Daoy (cell line): ENCODE data around the gene PGGT1B. TPM values are rescaled to one million over a fixed set of nuclear protein-coding genes. Genes with fewer than 3 reads are reported as not detected.

Experiments used
- DNase-seq: peaks from one replicate; pipeline ENCODE4 v3.0.0-alpha.2; 2015; ENCODE audit warnings: low read depth
- total RNA-seq: library from RNA; depleted of rRNA; stranded (reverse); fragments of >200 nt; shearing (Covaris generic); gene quantifications from 2 replicates; pipeline ENCODE4 v1.2.3, GENCODE V29; 2014; rRNA removed

PGGT1B gene
- 12.0 and 20.6 TPM in 2 replicates for total RNA-seq

DNA sequence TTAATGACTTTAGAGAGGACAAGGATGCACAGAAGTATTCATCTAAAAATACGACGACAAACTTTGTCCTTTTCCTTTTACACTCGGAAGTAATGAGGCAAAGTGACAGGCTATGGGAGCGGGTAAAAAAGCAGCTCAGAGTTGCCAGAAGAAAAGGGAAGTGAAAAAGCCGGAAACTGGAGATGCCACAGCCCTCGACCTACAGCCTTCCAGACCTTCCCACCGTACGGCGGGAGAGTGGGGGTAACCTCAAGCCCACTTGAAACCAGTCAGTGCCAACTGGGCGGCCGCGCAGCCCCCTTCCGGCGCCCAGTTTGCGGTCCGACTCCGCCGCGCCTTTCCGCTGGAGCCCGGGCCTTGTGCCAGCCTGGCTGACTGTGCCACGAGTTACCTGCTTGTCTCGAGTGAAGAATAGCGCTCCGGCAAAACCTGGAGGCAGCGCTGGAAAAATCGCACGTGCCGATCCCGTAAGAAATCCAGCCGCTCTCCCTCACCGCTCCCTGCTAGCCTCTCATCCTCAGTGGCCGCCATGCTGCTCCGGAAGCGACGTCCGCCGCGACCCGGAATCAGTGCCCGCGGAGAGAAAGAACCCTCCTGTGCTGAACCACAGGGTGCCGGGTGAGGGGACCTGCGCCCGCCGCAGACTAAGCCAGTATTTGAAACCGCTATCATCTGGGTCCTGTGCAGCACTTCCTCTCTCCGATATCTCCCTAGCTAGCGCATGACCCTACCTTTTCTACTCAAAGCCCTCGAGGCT lies at the start of gene PGGT1B:
Gene PGGT1B (minus strand): TSS at position 557 of the 757 bp plus-strand sequence. CDS start 26 bp downstream, at position 531.
- peak; percentile 80 for DNase-seq

GRCh38 chr5:115309751-115310370 lies 47.2 kb upstream of the PGGT1B start:
- peak; percentile 24 for DNase-seq

DNA sequence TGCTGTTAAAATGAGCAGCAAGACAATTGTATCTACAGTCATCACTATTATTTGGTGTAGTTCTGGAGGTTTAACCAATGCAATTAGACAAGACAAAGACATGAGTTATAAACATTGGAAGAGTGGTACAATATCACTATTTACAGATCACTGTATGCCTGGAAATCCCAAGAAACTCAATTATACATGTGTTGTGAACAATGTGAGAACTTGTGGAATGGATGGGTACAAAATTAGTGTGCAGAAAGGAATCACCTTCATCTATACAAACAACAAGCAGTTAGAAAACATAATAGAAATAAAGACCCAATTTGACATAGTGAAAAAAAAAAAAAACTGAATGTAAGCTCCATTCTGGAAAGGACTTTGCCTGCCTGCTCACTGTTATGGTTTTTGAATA lies 46.1 kb upstream of the PGGT1B start:
- DNase-seq: no peak

GRCh38 chr5:115306011-115306536 lies 43.4 kb upstream of the PGGT1B start:
- no peak for DNase-seq

GRCh38 chr5:115304496-115304895 lies 41.8 kb upstream of the PGGT1B start:
- no peak for DNase-seq

- DNase-seq: no peak
These were observed 36.1 kb upstream of the PGGT1B start for GRCh38 chr5:115298811-115299210.

DNA sequence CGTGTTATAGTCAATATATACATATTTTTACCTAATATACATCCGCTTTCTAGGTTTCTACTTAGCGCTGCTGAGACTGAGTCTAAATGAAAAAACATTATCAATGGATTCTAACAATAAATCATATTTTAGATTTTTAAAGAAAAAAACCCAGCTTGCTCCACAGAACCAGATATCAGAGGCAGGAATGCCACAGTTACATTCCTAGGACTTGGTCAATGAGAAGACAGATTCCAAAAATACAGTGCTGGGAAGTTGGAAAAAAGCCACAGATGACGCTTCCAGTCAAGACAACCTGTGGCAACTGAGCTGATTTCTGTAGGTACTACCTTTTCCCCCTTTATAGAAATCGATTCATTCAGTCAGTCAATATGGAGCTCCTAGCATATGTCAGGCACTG lies 34.4 kb upstream of the PGGT1B start:
- peak; percentile 6 for DNase-seq

- DNase-seq: peak; percentile 88
These were observed 33.7 kb upstream of the PGGT1B start, which contains the start of gene CCDC112 for GRCh38 chr5:115296124-115297022. Gene CCDC112 (minus strand): TSS chr5:115296654. CDS start chr5:115296543, 111 bp downstream.

DNA sequence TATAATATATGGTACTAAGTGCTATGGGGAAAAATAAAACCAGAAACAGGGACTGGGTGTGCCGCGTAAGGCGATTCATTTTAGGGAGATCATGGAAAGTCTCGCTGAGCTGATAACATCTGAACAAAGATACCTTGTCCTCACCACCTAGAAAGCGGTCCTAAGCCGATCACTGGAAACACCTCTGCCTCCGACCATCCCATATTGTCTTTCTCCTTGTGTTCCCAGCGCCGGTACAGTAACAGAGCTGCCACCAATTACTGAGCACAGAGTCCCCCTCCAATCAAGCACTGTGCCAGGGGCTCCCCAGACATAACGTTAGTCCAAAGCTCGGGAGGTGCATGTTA lies 33.1 kb upstream of the PGGT1B start:
- no peak for DNase-seq

GRCh38 chr5:115291397-115291796 lies 28.7 kb upstream of the PGGT1B start:
- no peak for DNase-seq

DNA sequence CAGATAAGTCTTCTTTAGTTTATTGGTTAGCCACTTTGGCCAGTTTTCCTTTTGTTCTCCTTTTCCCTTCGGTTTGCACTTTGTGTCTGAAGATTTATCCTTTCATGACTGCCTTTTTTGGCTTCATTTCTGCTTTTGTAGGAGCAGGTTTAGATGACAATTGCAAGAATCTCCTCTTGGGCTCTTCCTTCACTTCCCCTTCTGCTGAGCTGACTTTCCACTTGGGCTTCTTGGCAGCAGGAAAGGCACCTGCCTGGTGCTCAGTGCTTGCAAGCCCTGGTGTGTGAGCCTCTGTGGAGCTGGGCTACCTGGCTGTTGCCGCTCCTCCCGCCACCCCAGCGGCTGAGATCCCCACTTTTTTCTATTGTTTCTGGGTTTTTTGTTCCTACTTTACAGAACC lies 26.4 kb upstream of the PGGT1B start:
- DNase-seq: no peak

DNA sequence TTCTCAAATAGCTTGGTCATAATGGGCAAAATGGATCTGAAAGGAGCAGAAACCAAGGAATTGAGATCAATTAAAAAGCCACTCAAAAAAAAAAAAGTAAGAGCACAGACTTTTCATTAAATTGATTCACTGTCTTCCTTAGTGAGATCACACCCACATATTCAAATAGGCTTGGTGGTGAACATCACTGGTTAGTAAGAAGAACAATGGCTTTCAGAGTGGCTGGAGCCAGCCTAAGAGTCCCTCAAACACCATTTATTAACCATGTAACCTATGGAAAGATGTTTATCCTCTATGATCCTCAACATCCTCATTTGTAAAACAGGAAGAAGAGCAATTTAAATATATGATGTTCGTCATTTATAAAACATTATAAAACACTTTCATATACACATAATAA lies 21.3 kb upstream of the PGGT1B start:
- no peak for DNase-seq

DNA sequence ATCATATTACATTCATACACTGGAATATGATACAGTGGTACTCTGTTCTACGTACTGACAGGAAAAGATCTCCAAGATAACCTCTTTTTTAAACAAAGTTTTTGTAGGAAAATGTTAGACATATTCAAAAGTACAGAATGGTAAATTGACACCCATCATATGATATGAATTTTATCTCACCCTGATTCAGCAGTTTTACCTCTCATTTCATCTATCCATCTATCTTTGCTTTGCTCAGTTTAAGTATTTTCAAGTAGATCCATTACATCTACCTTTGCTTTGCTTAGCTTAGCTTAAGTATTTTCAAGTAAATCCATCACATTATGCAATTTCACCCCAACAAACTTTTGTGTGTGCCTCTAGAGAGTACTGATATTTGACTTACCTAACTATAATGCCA lies 19.5 kb upstream of the PGGT1B start:
- no peak for DNase-seq

- DNase-seq: no peak
These were observed 11.9 kb upstream of the PGGT1B start for GRCh38 chr5:115274584-115274983.

- no peak for DNase-seq
These were observed 9.8 kb upstream of the PGGT1B start for GRCh38 chr5:115272297-115272958.

DNA sequence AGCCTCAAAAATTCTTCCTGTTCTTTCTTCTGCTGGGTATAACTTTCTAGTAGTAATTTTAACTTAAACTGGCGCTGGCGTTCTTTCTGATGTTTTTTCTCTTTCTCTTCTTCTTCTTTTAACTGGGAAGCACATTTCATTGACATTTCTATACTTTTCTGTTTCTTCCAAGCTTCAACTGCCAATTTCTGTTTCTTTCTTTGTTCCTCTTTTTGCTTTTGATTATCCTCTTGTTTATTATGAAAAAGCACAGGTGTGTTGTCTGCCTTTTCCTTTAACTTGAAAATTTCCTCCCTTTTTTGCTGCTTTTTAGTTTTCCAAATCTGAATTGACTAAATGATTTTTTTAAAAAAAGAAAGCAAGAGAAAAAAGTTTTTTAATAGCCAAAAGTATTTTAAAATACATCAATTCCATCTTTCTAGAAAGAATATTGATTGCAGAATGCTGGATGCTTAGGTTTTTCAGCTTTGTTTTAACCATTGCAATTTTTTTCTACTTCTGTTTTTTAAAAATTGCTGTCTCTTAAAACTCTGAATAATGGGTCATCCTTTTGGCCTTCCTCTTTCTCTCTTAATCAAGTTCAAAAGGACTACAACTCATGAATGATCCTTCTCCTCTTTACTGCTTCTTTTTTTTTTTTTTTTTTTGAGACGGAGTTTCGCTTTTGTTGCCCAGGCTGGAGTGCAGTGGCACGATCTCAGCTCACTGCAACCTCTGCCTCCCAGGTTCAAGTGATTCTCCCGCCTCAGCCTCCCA lies 8.8 kb upstream of the PGGT1B start:
- DNase-seq: no peak

DNA sequence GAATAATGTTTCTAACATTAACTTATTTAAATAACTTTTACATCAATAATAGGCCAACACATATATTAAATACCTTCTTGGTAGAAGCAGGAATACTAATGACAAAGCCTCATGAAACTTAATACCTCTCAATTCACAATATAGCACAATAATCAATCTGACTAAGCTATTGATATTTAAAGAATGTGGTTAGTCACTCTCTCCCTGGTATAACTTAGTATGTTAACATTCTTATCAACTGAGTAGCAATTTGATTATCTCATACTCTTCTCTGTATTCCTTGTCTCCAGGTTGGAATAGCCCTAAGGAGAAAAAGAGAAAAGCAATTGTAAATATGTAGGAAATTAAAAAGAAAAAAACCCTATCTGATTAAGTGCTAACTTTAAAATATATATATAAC lies 4.9 kb upstream of the PGGT1B start:
- DNase-seq: no peak

- DNase-seq: no peak
These were observed 2.5 kb upstream of the PGGT1B start for GRCh38 chr5:115265220-115265619.

GRCh38 chr5:115264786-115265185 lies 2.1 kb upstream of the PGGT1B start:
- no peak for DNase-seq

DNA sequence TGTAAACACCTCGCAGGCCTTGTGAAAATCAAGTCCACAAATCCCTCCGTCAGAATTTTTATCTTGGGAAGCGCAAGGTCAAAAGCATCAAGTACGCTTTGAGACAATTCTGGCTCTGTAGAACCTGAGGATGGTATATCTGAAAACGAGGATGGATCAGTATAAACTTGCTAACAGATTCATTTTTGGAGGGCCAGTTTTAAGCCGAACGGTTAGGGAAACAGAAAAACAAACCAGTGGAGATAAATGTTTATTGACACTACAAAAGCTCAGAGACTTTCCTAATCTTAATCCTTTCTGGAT lies 352 bp upstream of the PGGT1B start:
- no peak for DNase-seq

GRCh38 chr5:115262011-115262320 lies 711 bp downstream of the PGGT1B start:
- DNase-seq: peak; percentile 4
